ENCODE measurements around the gene ACSS3.

DNA sequence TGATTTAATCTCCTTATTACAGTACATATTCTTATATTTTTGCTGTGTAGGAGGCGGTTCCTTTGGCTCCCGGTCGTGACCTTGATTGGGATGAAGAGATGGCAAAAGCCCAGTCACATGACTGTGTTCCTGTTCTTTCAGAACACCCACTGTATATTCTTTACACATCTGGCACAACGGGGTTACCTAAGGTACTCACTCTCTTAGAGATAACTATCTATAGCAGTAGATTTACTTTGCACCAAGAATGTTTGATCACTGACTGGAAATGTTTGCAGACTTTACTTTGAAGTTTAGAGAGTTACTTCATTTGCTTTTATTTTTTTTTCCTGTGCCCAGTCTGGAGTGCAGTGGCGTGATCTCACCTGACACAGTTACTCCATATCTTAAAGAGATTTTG, 65.2 kb downstream of the ACSS3 start:
- TF ChIP-seq, protein P1, sequence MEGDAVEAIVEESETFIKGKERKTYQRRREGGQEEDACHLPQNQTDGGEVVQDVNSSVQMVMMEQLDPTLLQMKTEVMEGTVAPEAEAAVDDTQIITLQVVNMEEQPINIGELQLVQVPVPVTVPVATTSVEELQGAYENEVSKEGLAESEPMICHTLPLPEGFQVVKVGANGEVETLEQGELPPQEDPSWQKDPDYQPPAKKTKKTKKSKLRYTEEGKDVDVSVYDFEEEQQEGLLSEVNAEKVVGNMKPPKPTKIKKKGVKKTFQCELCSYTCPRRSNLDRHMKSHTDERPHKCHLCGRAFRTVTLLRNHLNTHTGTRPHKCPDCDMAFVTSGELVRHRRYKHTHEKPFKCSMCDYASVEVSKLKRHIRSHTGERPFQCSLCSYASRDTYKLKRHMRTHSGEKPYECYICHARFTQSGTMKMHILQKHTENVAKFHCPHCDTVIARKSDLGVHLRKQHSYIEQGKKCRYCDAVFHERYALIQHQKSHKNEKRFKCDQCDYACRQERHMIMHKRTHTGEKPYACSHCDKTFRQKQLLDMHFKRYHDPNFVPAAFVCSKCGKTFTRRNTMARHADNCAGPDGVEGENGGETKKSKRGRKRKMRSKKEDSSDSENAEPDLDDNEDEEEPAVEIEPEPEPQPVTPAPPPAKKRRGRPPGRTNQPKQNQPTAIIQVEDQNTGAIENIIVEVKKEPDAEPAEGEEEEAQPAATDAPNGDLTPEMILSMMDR (optimal IDR thresholded peaks at IDR 0.05 in 1 of 3, IDR thresholded peaks at IDR 0.05 in 1 of 3, conservative IDR thresholded peaks at IDR 0.05 in 1 of 3; ENCODE audit: extremely low read depth in 1 of 3, insufficient read depth in 2 of 3, low read length in 3 of 3) = no peak
- TF ChIP-seq EZH2 (IDR thresholded peaks at IDR 0.05; ENCODE audit: low read length) = no peak

Measured in keratinocyte (primary cell).